ENCODE data around the gene ALK.
"Not testable (repeated sequence)": the region's sequence is repeated elsewhere in the genome, so short reads cannot be mapped to it uniquely, and the experiment has no call there.

ALK gene

GRCh38 chr2:29753671-29754444 is 167.5 kb downstream of the ALK start:
- DNase-seq (no peak), ATAC-seq (no peak)
- H3K4me3 Mint-ChIP-seq = no peak overlapping the region
- peaks cover 1% of the 10 kb centered on the region for H3K4me1 Mint-ChIP-seq
- H3K9me3 Mint-ChIP-seq = no peaks in the 10 kb centered on the region
- no peaks in the 10 kb centered on the region for H3K36me3 Mint-ChIP-seq (ENCODE audit: low read depth)
- H3K27me3 Mint-ChIP-seq = peaks cover 2% of the 10 kb centered on the region
- no peak overlapping the region for H3K27ac Mint-ChIP-seq

GRCh38 chr2:29751390-29751789 is 170.0 kb downstream of the ALK start:
- Mint-ChIP-seq H3K27ac (no peak overlapping the region), H3K9me3 (no peaks in the 10 kb centered on the region), H3K36me3 (ENCODE audit: low read depth) (no peaks in the 10 kb centered on the region), H3K4me1 (peaks cover 8% of the 10 kb centered on the region), H3K27me3 (peaks cover 2% of the 10 kb centered on the region), H3K4me3 (no peak overlapping the region)
- DNase-seq (no peak), ATAC-seq (no peak)

GRCh38 chr2:29750463-29750862 is 170.9 kb downstream of the ALK start:
- not testable (repeated sequence) for H3K4me3 Mint-ChIP-seq; ATAC-seq; DNase-seq; H3K36me3 Mint-ChIP-seq (ENCODE audit: low read depth); H3K27me3 Mint-ChIP-seq; H3K27ac Mint-ChIP-seq; H3K9me3 Mint-ChIP-seq; H3K4me1 Mint-ChIP-seq

GRCh38 chr2:29749843-29750242 is 171.5 kb downstream of the ALK start:
- Mint-ChIP-seq H3K9me3 (no peaks in the 10 kb centered on the region), H3K27me3 (no peaks in the 10 kb centered on the region)

GRCh38 chr2:29749041-29749440 is 172.3 kb downstream of the ALK start:
- Mint-ChIP-seq H3K27ac (no peak overlapping the region), H3K9me3 (no peaks in the 10 kb centered on the region), H3K27me3 (no peaks in the 10 kb centered on the region), H3K36me3 (ENCODE audit: low read depth) (no peaks in the 10 kb centered on the region), H3K4me1 (peaks cover 8% of the 10 kb centered on the region), H3K4me3 (no peak overlapping the region)
- peak; percentile 27 for ATAC-seq
- DNase-seq = no peak

More at GRCh38 chr2:29749843-29750242, 171.5 kb downstream of the ALK start:
- peaks cover 8% of the 10 kb centered on the region for H3K4me1 Mint-ChIP-seq
- DNase-seq (no peak), ATAC-seq (no peak)
- H3K4me3 Mint-ChIP-seq = no peak overlapping the region
- no peak overlapping the region for H3K27ac Mint-ChIP-seq
- H3K36me3 Mint-ChIP-seq (ENCODE audit: low read depth) = no peaks in the 10 kb centered on the region

- no peak overlapping the region for H3K4me3 Mint-ChIP-seq
- peak; percentile 93 for ATAC-seq
- no peaks in the 10 kb centered on the region for H3K27me3 Mint-ChIP-seq
- no peak overlapping the region for H3K27ac Mint-ChIP-seq
- peaks cover 8% of the 10 kb centered on the region for H3K4me1 Mint-ChIP-seq
- DNase-seq = no peak
- H3K9me3 Mint-ChIP-seq = no peaks in the 10 kb centered on the region
- no peaks in the 10 kb centered on the region for H3K36me3 Mint-ChIP-seq (ENCODE audit: low read depth)
Observed at GRCh38 chr2:29747786-29748470, 173.5 kb downstream of the ALK start.

- Mint-ChIP-seq H3K4me3 (no peak overlapping the region), H3K9me3 (no peaks in the 10 kb centered on the region), H3K36me3 (ENCODE audit: low read depth) (no peaks in the 10 kb centered on the region), H3K4me1 (peaks cover 8% of the 10 kb centered on the region), H3K27ac (no peak overlapping the region), H3K27me3 (no peaks in the 10 kb centered on the region)
- DNase-seq (no peak), ATAC-seq (no peak)
Observed at GRCh38 chr2:29744976-29745375, 176.4 kb downstream of the ALK start.

GRCh38 chr2:29743516-29743915 is 177.9 kb downstream of the ALK start:
- no peak for DNase-seq
- Mint-ChIP-seq H3K27ac (no peak overlapping the region), H3K4me3 (no peak overlapping the region), H3K36me3 (ENCODE audit: low read depth) (no peaks in the 10 kb centered on the region), H3K4me1 (peaks cover 7% of the 10 kb centered on the region), H3K27me3 (no peaks in the 10 kb centered on the region), H3K9me3 (no peaks in the 10 kb centered on the region)
- no peak for ATAC-seq

- Mint-ChIP-seq H3K27me3 (no peaks in the 10 kb centered on the region), H3K4me1 (no peaks in the 10 kb centered on the region), H3K27ac (no peak overlapping the region), H3K9me3 (no peaks in the 10 kb centered on the region), H3K4me3 (no peak overlapping the region), H3K36me3 (ENCODE audit: low read depth) (no peaks in the 10 kb centered on the region)
- DNase-seq (no peak), ATAC-seq (no peak)
Observed at GRCh38 chr2:29742656-29743055, 178.7 kb downstream of the ALK start.

- Mint-ChIP-seq H3K4me1 (no peaks in the 10 kb centered on the region), H3K36me3 (ENCODE audit: low read depth) (no peaks in the 10 kb centered on the region), H3K4me3 (no peak overlapping the region), H3K9me3 (no peaks in the 10 kb centered on the region), H3K27me3 (peaks cover 3% of the 10 kb centered on the region), H3K27ac (no peak overlapping the region)
- ATAC-seq = no peak
- DNase-seq = no peak
Observed at GRCh38 chr2:29741132-29741531, 180.3 kb downstream of the ALK start.

- Mint-ChIP-seq H3K36me3 (ENCODE audit: low read depth) (no peaks in the 10 kb centered on the region), H3K9me3 (no peaks in the 10 kb centered on the region), H3K4me3 (no peak overlapping the region), H3K27ac (no peak overlapping the region), H3K4me1 (no peaks in the 10 kb centered on the region), H3K27me3 (peaks cover 8% of the 10 kb centered on the region)
- no peak for DNase-seq
- no peak for ATAC-seq
Observed at GRCh38 chr2:29733965-29734364, 187.4 kb downstream of the ALK start.

- H3K27ac Mint-ChIP-seq = no peak overlapping the region
- no peaks in the 10 kb centered on the region for H3K9me3 Mint-ChIP-seq
- H3K4me1 Mint-ChIP-seq = no peaks in the 10 kb centered on the region
- H3K27me3 Mint-ChIP-seq = peaks cover 12% of the 10 kb centered on the region
- H3K4me3 Mint-ChIP-seq = no peak overlapping the region
- DNase-seq (no peak), ATAC-seq (no peak)
- no peaks in the 10 kb centered on the region for H3K36me3 Mint-ChIP-seq (ENCODE audit: low read depth)
Observed at GRCh38 chr2:29733213-29733612, 188.2 kb downstream of the ALK start.

- Mint-ChIP-seq H3K4me1 (no peaks in the 10 kb centered on the region), H3K27ac (no peak overlapping the region), H3K4me3 (no peak overlapping the region), H3K36me3 (ENCODE audit: low read depth) (no peaks in the 10 kb centered on the region), H3K9me3 (no peaks in the 10 kb centered on the region), H3K27me3 (peaks cover 11% of the 10 kb centered on the region)
- DNase-seq = no peak
- no peak for ATAC-seq
Observed at GRCh38 chr2:29731948-29732347, 189.4 kb downstream of the ALK start.

- DNase-seq (no peak), ATAC-seq (no peak)
- Mint-ChIP-seq H3K27ac (no peak overlapping the region), H3K9me3 (no peaks in the 10 kb centered on the region), H3K4me3 (no peak overlapping the region), H3K27me3 (peaks cover 5% of the 10 kb centered on the region), H3K4me1 (no peaks in the 10 kb centered on the region), H3K36me3 (ENCODE audit: low read depth) (no peaks in the 10 kb centered on the region)
Observed at GRCh38 chr2:29729932-29730331, 191.5 kb downstream of the ALK start.

GRCh38 chr2:29729401-29729800 is 192.0 kb downstream of the ALK start:
- no peak for ATAC-seq

More at GRCh38 chr2:29729401-29729800, 192.0 kb downstream of the ALK start:
- DNase-seq = no peak
- no peak overlapping the region for H3K27ac Mint-ChIP-seq
- H3K36me3 Mint-ChIP-seq (ENCODE audit: low read depth) = no peaks in the 10 kb centered on the region
- no peaks in the 10 kb centered on the region for H3K9me3 Mint-ChIP-seq
- no peaks in the 10 kb centered on the region for H3K4me1 Mint-ChIP-seq
- no peak overlapping the region for H3K4me3 Mint-ChIP-seq
- H3K27me3 Mint-ChIP-seq = peaks cover 5% of the 10 kb centered on the region
